HEK293 (cell line): ENCODE results near the gene ZNF322.
A peak's percentile ranks its signal among the peaks of the same experiment; 100 is the strongest.

Source experiments
- GLI4 ChIP-seq: fragments of 450-650 bp; formaldehyde crosslinking; IDR thresholded peaks from 2 replicates; pipeline ENCODE4 v1.5.1; 2016; ENCODE audit warnings: missing biosample characterization, missing genetic modification characterization
- INSM2 ChIP-seq: fragments of 450-650 bp; formaldehyde crosslinking; IDR thresholded peaks from 2 replicates; pipeline ENCODE4 v1.5.1; 2016; ENCODE audit warnings: missing biosample characterization, missing genetic modification characterization
- MEIS1 ChIP-seq: sonication (generic); formaldehyde crosslinking; IDR thresholded peaks from 2 replicates; pipeline ENCODE4 v1.8.1; 2022; ENCODE audit warnings: missing genetic modification reagents, mild to moderate bottlenecking, borderline replicate concordance
- MYNN ChIP-seq: fragments of 450-650 bp; formaldehyde crosslinking; IDR thresholded peaks from 2 replicates; pipeline ENCODE4 v1.5.1; 2016; ENCODE audit warnings: missing biosample characterization, missing genetic modification characterization, borderline replicate concordance
- MZF1 ChIP-seq: fragments of 450-650 bp; formaldehyde crosslinking; IDR thresholded peaks from 2 replicates; pipeline ENCODE4 v1.5.1; 2017; ENCODE audit warnings: missing biosample characterization, missing genetic modification characterization, borderline replicate concordance
- YY2 ChIP-seq: fragments of 450-650 bp; formaldehyde crosslinking; IDR thresholded peaks from 2 replicates; pipeline ENCODE4 v1.5.1; 2016; ENCODE audit warnings: missing biosample characterization, missing genetic modification characterization
- ZBTB48 ChIP-seq: fragments of 450-650 bp; formaldehyde crosslinking; IDR thresholded peaks from 2 replicates; pipeline ENCODE4 v1.5.1; 2016; ENCODE audit warnings: missing biosample characterization, missing genetic modification characterization
- ZBTB8A ChIP-seq: fragments of 450-650 bp; formaldehyde crosslinking; IDR thresholded peaks from 2 replicates; pipeline ENCODE4 v1.5.1; 2016; ENCODE audit warnings: missing biosample characterization, missing genetic modification characterization
- ZFHX2 ChIP-seq: fragments of 450-650 bp; formaldehyde crosslinking; conservative IDR thresholded peaks from 2 replicates; pipeline ENCODE4 v1.5.1; 2016; ENCODE audit warnings: missing biosample characterization, missing genetic modification characterization
- ZNF133 ChIP-seq: fragments of 450-650 bp; formaldehyde crosslinking; IDR thresholded peaks from 2 replicates; pipeline ENCODE4 v1.5.1; 2016; ENCODE audit warnings: missing biosample characterization, missing genetic modification characterization
- ZNF169 ChIP-seq: fragments of 450-650 bp; formaldehyde crosslinking; IDR thresholded peaks from 2 replicates; pipeline ENCODE4 v1.5.1; 2016; ENCODE audit warnings: missing biosample characterization, missing genetic modification characterization
- ZNF174 ChIP-seq: fragments of 450-650 bp; formaldehyde crosslinking; IDR thresholded peaks from 2 replicates; pipeline ENCODE4 v1.5.0; 2017; ENCODE audit warnings: missing biosample characterization, mild to moderate bottlenecking, missing genetic modification characterization
- ZNF175 ChIP-seq: fragments of 450-650 bp; formaldehyde crosslinking; IDR thresholded peaks from 2 replicates; pipeline ENCODE4 v1.5.1; 2016; ENCODE audit warnings: missing biosample characterization, missing genetic modification characterization
- ZNF19 ChIP-seq: fragments of 450-650 bp; formaldehyde crosslinking; IDR thresholded peaks from 2 replicates; pipeline ENCODE4; 2016; ENCODE audit warnings: missing biosample characterization, missing genetic modification characterization, low read depth
- ZNF223 ChIP-seq: fragments of 450-650 bp; formaldehyde crosslinking; IDR thresholded peaks from 2 replicates; pipeline ENCODE4 v1.5.1; 2016; ENCODE audit warnings: missing biosample characterization, missing genetic modification characterization
- ZNF23 ChIP-seq: fragments of 450-650 bp; formaldehyde crosslinking; IDR thresholded peaks from 2 replicates; pipeline ENCODE4 v1.5.1; 2016; ENCODE audit warnings: missing biosample characterization, missing genetic modification characterization, borderline replicate concordance
- ZNF302 ChIP-seq: fragments of 450-650 bp; formaldehyde crosslinking; IDR thresholded peaks from 2 replicates; pipeline ENCODE4 v1.5.1; 2016; ENCODE audit warnings: missing biosample characterization, missing genetic modification characterization, low read depth
- ZNF350 ChIP-seq: fragments of 450-650 bp; formaldehyde crosslinking; IDR thresholded peaks from 2 replicates; pipeline ENCODE4 v1.5.0; 2017; ENCODE audit warnings: missing biosample characterization, mild to moderate bottlenecking, missing genetic modification characterization
- ZNF529 ChIP-seq: fragments of 450-650 bp; formaldehyde crosslinking; IDR thresholded peaks from 2 replicates; pipeline ENCODE4 v1.5.1; 2017; ENCODE audit warnings: missing genetic modification characterization, missing biosample characterization; ENCODE audit not compliant: insufficient replicate concordance
- ZNF549 ChIP-seq: fragments of 450-650 bp; IDR thresholded peaks from 2 replicates; pipeline ENCODE4 v1.5.1; 2018; ENCODE audit warnings: missing biosample characterization, missing genetic modification characterization, mild to moderate bottlenecking, inconsistent platforms, moderate library complexity
- ZNF555 ChIP-seq: fragments of 450-650 bp; formaldehyde crosslinking; conservative IDR thresholded peaks from 2 replicates; pipeline ENCODE4 v1.5.1; 2017; ENCODE audit warnings: missing biosample characterization, mild to moderate bottlenecking, missing genetic modification characterization, inconsistent platforms
- ZNF571 ChIP-seq: fragments of 450-650 bp; formaldehyde crosslinking; IDR thresholded peaks from 2 replicates; pipeline ENCODE4 v1.5.0; 2017; ENCODE audit warnings: missing biosample characterization, missing genetic modification characterization
- ZNF626 ChIP-seq: fragments of 450-650 bp; sonication (Bioruptor Pico); formaldehyde crosslinking; IDR thresholded peaks from 2 replicates; pipeline ENCODE4 v1.5.1; 2018; ENCODE audit warnings: missing biosample characterization, missing genetic modification characterization, inconsistent platforms
- ZNF639 ChIP-seq: fragments of 450-650 bp; formaldehyde crosslinking; IDR thresholded peaks from 2 replicates; pipeline ENCODE4 v1.5.1; 2016; ENCODE audit warnings: missing biosample characterization, missing genetic modification characterization
- ZNF658 ChIP-seq: fragments of 450-650 bp; formaldehyde crosslinking; IDR thresholded peaks from 2 replicates; pipeline ENCODE4; 2016; ENCODE audit warnings: missing biosample characterization, missing genetic modification characterization
- ZNF76 ChIP-seq: fragments of 450-650 bp; formaldehyde crosslinking; IDR thresholded peaks from 2 replicates; pipeline ENCODE4; 2016; ENCODE audit warnings: low read depth, missing biosample characterization, missing genetic modification characterization, borderline replicate concordance
- ZNF776 ChIP-seq: fragments of 450-650 bp; formaldehyde crosslinking; IDR thresholded peaks from 2 replicates; pipeline ENCODE4 v1.5.0; 2017; ENCODE audit warnings: missing biosample characterization, missing genetic modification characterization, borderline replicate concordance
- ZNF837 ChIP-seq: fragments of 450-650 bp; formaldehyde crosslinking; IDR thresholded peaks from 2 replicates; pipeline ENCODE4 v1.5.1; 2016; ENCODE audit warnings: missing biosample characterization, missing genetic modification characterization
- ZSCAN18 ChIP-seq: fragments of 450-650 bp; formaldehyde crosslinking; IDR thresholded peaks from 2 replicates; pipeline ENCODE4 v1.5.1; 2016; ENCODE audit warnings: missing biosample characterization, missing genetic modification characterization
- ZSCAN4 ChIP-seq: fragments of 450-650 bp; formaldehyde crosslinking; IDR thresholded peaks from 2 replicates; pipeline ENCODE4 v1.5.1; 2017; ENCODE audit warnings: missing biosample characterization, missing genetic modification characterization

The ZNF322 gene

GRCh38 chr6:26596579-26597388 lies 62.8 kb downstream of the ZNF322 start, which contains the start of gene ABT1 (continued):
- TF ChIP-seq INSM2 (tag by site-specific recombination) (peak; percentile 19), ZNF302 (tag by site-specific recombination) (no peak), ZNF626 (tag by site-specific recombination) (no peak), ZNF133 (tag by site-specific recombination) (no peak), ZNF76 (tag by site-specific recombination) (peak; percentile 79), ZNF571 (tag by site-specific recombination) (no peak), GLI4 (tag by site-specific recombination) (no peak), ZSCAN18 (no peak; the same call in 1 of the 2 replicates), ZNF639 (tag by site-specific recombination) (peak; percentile 91; the same call in 1 of the 2 replicates), ZBTB48 (tag by site-specific recombination) (no peak), ZBTB8A (tag by site-specific recombination) (no peak; the same call in 1 of the 2 replicates), ZNF837 (tag by site-specific recombination) (no peak), MZF1 (tag by site-specific recombination) (peak; percentile 61; the same call in 1 of the 2 replicates), MYNN (tag by site-specific recombination) (no peak), ZNF350 (tag by site-specific recombination) (no peak), ZNF175 (tag by site-specific recombination) (no peak), ZNF555 (tag by site-specific recombination) (no peak), ZNF19 (tag by site-specific recombination) (no peak), ZNF169 (tag by site-specific recombination) (no peak), ZNF776 (tag by site-specific recombination) (no peak), YY2 (tag by site-specific recombination) (peak; percentile 94), ZNF174 (no peak), ZNF658 (tag by site-specific recombination) (no peak), ZNF529 (tag by site-specific recombination) (no peak), MEIS1 (no peak), ZNF23 (tag by site-specific recombination) (no peak), ZSCAN4 (tag by site-specific recombination) (no peak), ZNF223 (tag by site-specific recombination) (no peak), ZFHX2 (no peak), ZNF549 (tag by site-specific recombination) (no peak)
